22Rv1 (cell line): ENCODE results near the gene FAM210A.

Experiments
- CTCF ChIP-seq: fragments of 450-650 bp; IDR thresholded peaks from 2 replicates; pipeline ENCODE4 v1.5.1; 2017; ENCODE audit warnings: mild to moderate bottlenecking
- ZFX ChIP-seq: fragments of 450-650 bp; IDR thresholded peaks from 2 replicates; pipeline ENCODE4 v1.6.1; 2017; ENCODE audit warnings: antibody characterized with exemption, borderline replicate concordance

GRCh38 chr18:13658436-13659204, 67.7 kb downstream of the FAM210A start:
- TF ChIP-seq ZFX (no peak), CTCF (no peak)
